GM18498 (cell line): ENCODE data around the gene LGALS3.

ENCODE experiments used
- ATAC-seq: cut with Tn5 transposase; IDR thresholded peaks from one replicate; pipeline ENCODE4 v1.9.1; 2021; ENCODE audit warnings: mild to moderate bottlenecking, moderate library complexity; ENCODE audit not compliant: unreplicated experiment

LGALS3 gene

DNA sequence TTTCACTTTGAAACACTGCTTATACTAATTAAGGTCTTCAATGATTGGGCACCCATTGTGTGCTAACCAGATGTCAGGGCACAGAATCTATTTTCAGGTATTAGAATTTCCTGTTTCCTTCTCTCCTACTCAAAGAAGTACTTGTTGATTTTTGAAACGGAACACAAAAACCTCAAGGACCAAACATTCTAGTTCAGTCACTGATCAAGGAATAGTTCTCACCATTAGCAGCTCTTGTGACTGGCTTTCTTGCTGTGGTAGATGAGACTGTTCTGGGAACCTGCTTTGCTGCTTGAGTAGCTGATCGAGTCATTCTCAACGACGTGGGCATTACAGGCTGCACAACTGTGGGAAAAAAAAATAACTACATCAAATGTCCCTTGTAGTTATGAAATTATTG is 51.4 kb downstream of the LGALS3 start:
- ATAC-seq = peak; percentile 87

DNA sequence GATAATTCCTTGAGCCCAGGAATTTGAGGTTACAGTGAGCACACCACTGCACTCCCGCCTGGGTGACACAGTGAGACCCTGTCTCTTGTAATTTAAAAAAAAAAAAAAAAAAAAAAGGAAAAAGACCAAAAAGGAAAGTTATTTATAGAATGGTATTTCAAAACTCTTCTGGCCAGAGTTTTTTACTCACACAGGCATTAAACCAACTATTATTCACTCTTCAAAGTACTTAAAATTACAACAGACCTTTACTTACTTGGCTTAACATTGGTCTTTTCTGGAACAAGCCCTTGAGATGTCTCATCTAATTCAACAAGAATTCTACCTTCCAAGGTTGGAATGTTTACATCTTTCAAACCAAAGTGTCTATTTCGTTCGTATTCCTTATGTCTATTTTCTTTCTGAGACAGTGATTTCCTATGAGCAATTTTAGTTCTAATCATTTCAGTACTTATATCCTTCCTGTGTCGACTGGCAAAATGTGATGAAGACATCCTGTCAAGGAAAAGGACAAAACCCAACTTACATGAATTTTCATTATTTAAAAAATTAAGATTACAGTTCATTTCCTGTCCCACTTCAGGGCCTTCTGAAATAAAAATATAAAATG is 59.7 kb downstream of the LGALS3 start:
- ATAC-seq = no peak

DNA sequence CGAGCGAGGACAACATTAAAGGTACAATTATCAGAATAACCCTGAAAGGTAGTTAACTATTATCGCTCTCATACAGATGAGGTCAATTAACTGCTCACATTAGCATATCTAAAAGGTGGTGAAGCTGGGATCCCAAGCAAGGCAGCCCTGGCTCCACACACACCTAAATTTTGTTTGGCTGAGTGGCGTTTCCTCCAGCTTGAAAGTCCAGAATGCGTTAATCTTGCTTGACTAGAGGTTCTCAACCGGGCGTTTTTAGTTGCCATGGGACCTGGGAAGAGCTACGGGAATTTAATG is 61.8 kb downstream of the LGALS3 start:
- ATAC-seq = no peak

DNA sequence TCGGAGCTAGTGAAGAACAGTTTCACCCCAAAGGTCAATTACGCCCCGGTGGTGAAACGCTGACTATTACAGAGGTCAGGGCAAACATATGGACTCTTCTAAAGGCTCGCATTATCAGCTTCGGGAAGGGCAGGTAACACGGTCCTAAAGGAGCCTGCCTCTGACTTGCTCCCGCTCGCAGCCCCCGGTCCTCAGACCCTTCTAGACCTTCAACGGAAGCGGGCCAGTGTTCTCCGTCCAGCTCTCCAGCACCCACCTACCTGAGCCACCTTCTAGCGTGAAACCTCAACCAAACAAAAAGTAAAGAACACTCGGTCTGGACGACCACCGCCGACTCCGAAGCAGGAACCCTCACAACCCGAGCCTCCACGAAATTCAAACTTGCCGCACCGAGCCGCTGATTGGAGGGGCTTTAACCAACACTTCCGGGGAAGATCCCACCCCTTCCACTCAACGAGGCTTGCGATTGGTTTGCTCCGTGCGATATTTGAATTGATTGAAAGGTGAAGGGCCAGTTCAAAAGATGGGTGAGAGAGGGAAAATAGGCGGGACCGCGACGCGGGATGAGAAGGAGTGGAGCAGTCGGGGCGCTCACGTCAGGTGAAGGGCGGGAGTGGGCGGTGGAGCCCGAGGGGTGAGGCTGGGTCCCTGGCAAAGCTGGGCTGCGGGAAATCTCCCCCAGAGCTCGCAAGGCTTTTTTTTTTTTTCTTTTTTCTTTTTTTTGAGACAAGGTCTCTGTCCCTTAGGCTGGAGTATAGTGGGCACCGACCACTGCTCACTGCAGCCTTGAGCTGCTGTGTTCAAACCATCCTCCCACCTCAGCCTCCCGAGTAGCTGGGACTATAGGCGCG is 62.4 kb downstream of the LGALS3 start, which contains the start of gene DLGAP5:
TSS of gene DLGAP5 (minus strand) at position 383 of the 851 bp plus-strand sequence. CDS start 2,406 bp downstream, outside the sequence.
- peak; percentile 97 for ATAC-seq

DNA sequence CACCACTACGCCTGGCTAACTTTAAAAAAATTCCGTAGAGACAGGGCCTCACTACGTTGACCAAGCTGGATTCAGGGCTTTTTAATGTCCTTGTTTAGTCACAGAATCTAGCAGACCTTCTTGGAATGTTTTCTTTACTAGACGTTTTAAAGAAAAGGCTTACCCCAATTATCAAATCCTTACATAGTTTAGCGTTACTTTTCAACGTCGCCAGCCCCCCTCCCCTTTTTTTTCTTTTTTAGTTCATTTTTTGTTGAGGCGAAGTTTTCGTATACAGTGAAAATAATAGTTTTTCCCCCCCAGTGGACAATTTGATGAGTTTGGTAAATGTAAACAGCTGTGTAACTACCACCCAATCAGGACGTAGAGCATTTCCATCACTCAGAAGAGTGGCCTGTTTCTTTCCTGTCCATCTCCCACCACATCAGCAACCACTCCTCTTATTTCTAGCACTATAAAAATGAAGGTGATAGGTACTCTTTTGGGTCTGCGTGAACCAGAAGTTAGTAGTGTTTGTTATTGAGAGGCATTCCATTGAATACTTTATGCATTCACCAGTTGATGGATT is 63.1 kb downstream of the LGALS3 start:
- no peak for ATAC-seq

DNA sequence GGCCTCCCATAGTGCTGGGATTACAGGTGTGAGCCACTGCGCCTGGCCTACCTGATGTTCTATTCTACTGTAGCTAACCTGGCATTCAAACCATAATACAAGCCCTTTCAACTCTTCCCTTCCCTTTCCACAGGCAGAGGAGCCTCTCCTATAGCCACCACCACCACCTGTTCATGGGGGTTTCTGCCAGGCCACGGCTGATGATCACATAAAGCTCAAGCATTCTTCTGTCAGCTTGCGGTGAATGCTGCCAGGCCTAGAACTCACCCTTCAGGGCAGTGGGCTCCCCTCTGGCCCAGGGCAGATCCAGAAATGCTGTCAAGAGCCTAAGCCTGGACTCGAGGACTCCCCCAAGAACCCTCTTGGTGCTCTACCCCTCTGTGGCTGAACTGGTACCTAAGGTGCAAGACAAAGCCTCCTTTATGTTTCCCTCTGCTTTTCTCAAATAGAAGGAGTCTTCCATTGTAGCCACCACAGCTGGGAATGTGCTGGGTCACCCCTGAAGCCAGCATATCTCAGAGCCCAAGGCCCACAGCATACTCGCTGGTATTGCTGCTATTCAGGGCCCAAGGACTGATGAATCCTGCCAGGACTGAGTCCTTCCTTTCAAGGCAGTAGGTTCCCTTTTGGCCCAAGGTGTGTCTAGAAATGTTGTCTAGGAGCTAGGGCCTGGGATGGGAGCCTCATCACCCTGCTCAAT is 65.8 kb downstream of the LGALS3 start:
- no peak for ATAC-seq
